Stimulated activated CD8-positive, alpha-beta memory T cell treated with anti-CD3 and anti-CD28 coated beads, Interleukin-4, amount 100 ng/mL, for 24 hours (primary cell): ENCODE results near the gene RFXANK.

Experiments
- DNase-seq: peaks from one replicate; pipeline ENCODE4 v3.0.0-alpha.2; 2020; ENCODE audit warnings: low read depth

The RFXANK gene

GRCh38 chr19:19232261-19232721 lies 40.2 kb downstream of the RFXANK start:
- DNase-seq: no peak

- DNase-seq: no peak
These were observed 42.3 kb downstream of the RFXANK start for GRCh38 chr19:19234220-19234816.

GRCh38 chr19:19236173-19236572 lies 44.1 kb downstream of the RFXANK start:
- no peak for DNase-seq

- no peak for DNase-seq
These were observed 46.3 kb downstream of the RFXANK start for GRCh38 chr19:19238126-19238894.

- no peak for DNase-seq
These were observed 47.6 kb downstream of the RFXANK start for GRCh38 chr19:19239675-19240074.

- no peak for DNase-seq
These were observed 48.4 kb downstream of the RFXANK start for GRCh38 chr19:19240476-19240875.

GRCh38 chr19:19250196-19250801 lies 58.2 kb downstream of the RFXANK start:
- no peak for DNase-seq
